HUES6 (cell line): ENCODE data around the gene TRNAU1AP.
"Not testable (repeated sequence)": the region's sequence is repeated elsewhere in the genome, so short reads cannot be mapped to it uniquely, and the experiment has no call there.

Experiments used
- H3K27ac ChIP-seq: 2 replicates; pipeline ENCODE4 v1.7.0; 2013; ENCODE audit warnings: low read depth, mild to moderate bottlenecking, low read length, inconsistent platforms
- H3K27me3 ChIP-seq: 2 replicates; pipeline ENCODE4 v1.6.1; 2013; ENCODE audit warnings: low read length; ENCODE audit not compliant: control insufficient read depth, insufficient read depth
- H3K36me3 ChIP-seq: 2 replicates; pipeline ENCODE4 v1.6.1; 2013; ENCODE audit warnings: low read length; ENCODE audit not compliant: control insufficient read depth, insufficient read depth
- H3K4me1 ChIP-seq: 2 replicates; pipeline ENCODE4 v1.6.1; 2013; ENCODE audit warnings: low read length; ENCODE audit not compliant: control insufficient read depth, insufficient read depth
- H3K4me3 ChIP-seq: 2 replicates; pipeline ENCODE4 v1.5.1; 2013; ENCODE audit warnings: low read depth, low read length
- H3K9ac ChIP-seq: one replicate; pipeline ENCODE4 v1.6.1; 2013; ENCODE audit warnings: mild to moderate bottlenecking, low read length
- H3K9me3 ChIP-seq: 2 replicates; pipeline ENCODE4 v1.6.1; 2013; ENCODE audit warnings: low read depth, low read length; ENCODE audit not compliant: control insufficient read depth, insufficient read depth

The TRNAU1AP gene

GRCh38 chr1:28548318-28548717, 4.6 kb upstream of the TRNAU1AP start:
- Histone ChIP-seq H3K4me3 (no peak overlapping the region), H3K27me3 (no peaks in the 10 kb centered on the region), H3K36me3 (no peaks in the 10 kb centered on the region), H3K27ac (no peak overlapping the region), H3K9me3 (no peaks in the 10 kb centered on the region), H3K9ac (no peak overlapping the region), H3K4me1 (0 out of 2 replicates have a peak, but pooled peaks cover 6% of the 10 kb centered on the region)

- Histone ChIP-seq H3K9ac (no peak overlapping the region), H3K4me3 (no peak overlapping the region), H3K27ac (no peak overlapping the region), H3K27me3 (no peaks in the 10 kb centered on the region), H3K9me3 (no peaks in the 10 kb centered on the region), H3K4me1 (0 out of 2 replicates have a peak, but pooled peaks cover 6% of the 10 kb centered on the region), H3K36me3 (peaks cover 11% of the 10 kb centered on the region)
Measured at GRCh38 chr1:28551381-28551780, 1.5 kb upstream of the TRNAU1AP start.

- H3K27ac ChIP-seq, result no peak overlapping the region
- H3K4me3 ChIP-seq, result no peak overlapping the region
- H3K36me3 ChIP-seq, result peaks cover 62% of the 10 kb centered on the region
- H3K4me1 ChIP-seq, result no peaks in the 10 kb centered on the region
- no peak overlapping the region for H3K9ac ChIP-seq
- no peaks in the 10 kb centered on the region for H3K9me3 ChIP-seq
- H3K27me3 ChIP-seq, result no peaks in the 10 kb centered on the region
Measured at GRCh38 chr1:28560886-28561285, 8.0 kb downstream of the TRNAU1AP start.

- H3K27me3 ChIP-seq, result no peaks in the 10 kb centered on the region
- no peaks in the 10 kb centered on the region for H3K4me1 ChIP-seq
- H3K9ac ChIP-seq, result no peak overlapping the region
- H3K36me3 ChIP-seq, result peaks cover 75% of the 10 kb centered on the region
- no peak overlapping the region for H3K4me3 ChIP-seq
- no peak overlapping the region for H3K27ac ChIP-seq
- no peaks in the 10 kb centered on the region for H3K9me3 ChIP-seq
Measured at GRCh38 chr1:28564310-28564709, 11.4 kb downstream of the TRNAU1AP start.

- peaks cover 68% of the 10 kb centered on the region for H3K36me3 ChIP-seq
- no peaks in the 10 kb centered on the region for H3K9me3 ChIP-seq
- no peaks in the 10 kb centered on the region for H3K27me3 ChIP-seq
- no peaks in the 10 kb centered on the region for H3K4me1 ChIP-seq
- H3K9ac ChIP-seq, result no peak overlapping the region
- H3K4me3 ChIP-seq, result no peak overlapping the region
- no peak overlapping the region for H3K27ac ChIP-seq
Measured at GRCh38 chr1:28565040-28565439, 12.2 kb downstream of the TRNAU1AP start.

GRCh38 chr1:28565726-28566125, 12.8 kb downstream of the TRNAU1AP start:
- Histone ChIP-seq H3K4me1 (no peaks in the 10 kb centered on the region), H3K36me3 (peaks cover 63% of the 10 kb centered on the region)

GRCh38 chr1:28566931-28567330, 14.0 kb downstream of the TRNAU1AP start:
- Histone ChIP-seq H3K9me3 (no peaks in the 10 kb centered on the region), H3K4me3 (no peak overlapping the region), H3K27ac (no peak overlapping the region), H3K27me3 (no peaks in the 10 kb centered on the region), H3K4me1 (no peaks in the 10 kb centered on the region), H3K36me3 (peaks cover 62% of the 10 kb centered on the region), H3K9ac (no peak overlapping the region)

More at GRCh38 chr1:28565726-28566125, 12.8 kb downstream of the TRNAU1AP start:
- H3K9me3 ChIP-seq, result no peaks in the 10 kb centered on the region
- no peaks in the 10 kb centered on the region for H3K27me3 ChIP-seq
- H3K27ac ChIP-seq, result no peak overlapping the region
- no peak overlapping the region for H3K9ac ChIP-seq
- no peak overlapping the region for H3K4me3 ChIP-seq

GRCh38 chr1:28571911-28572310, 19.0 kb downstream of the TRNAU1AP start:
- H3K9ac ChIP-seq, result no peak overlapping the region
- H3K4me1 ChIP-seq, result no peaks in the 10 kb centered on the region
- H3K4me3 ChIP-seq, result no peak overlapping the region
- H3K36me3 ChIP-seq, result peaks cover 51% of the 10 kb centered on the region
- no peak overlapping the region for H3K27ac ChIP-seq
- H3K27me3 ChIP-seq, result no peaks in the 10 kb centered on the region
- H3K9me3 ChIP-seq, result no peaks in the 10 kb centered on the region

GRCh38 chr1:28572891-28573290, 20.0 kb downstream of the TRNAU1AP start:
- peaks cover 50% of the 10 kb centered on the region for H3K36me3 ChIP-seq
- H3K9me3 ChIP-seq, H3K4me3 ChIP-seq, H3K9ac ChIP-seq, H3K27ac ChIP-seq, H3K27me3 ChIP-seq, H3K4me1 ChIP-seq: not testable (repeated sequence)

GRCh38 chr1:28573564-28573963, 20.7 kb downstream of the TRNAU1AP start:
- H3K27ac ChIP-seq, result no peak overlapping the region
- H3K36me3 ChIP-seq, result peaks cover 51% of the 10 kb centered on the region

GRCh38 chr1:28577052-28577678, 24.3 kb downstream of the TRNAU1AP start:
- H3K9ac ChIP-seq, result no peak overlapping the region
- no peaks in the 10 kb centered on the region for H3K9me3 ChIP-seq
- no peak overlapping the region for H3K27ac ChIP-seq
- no peaks in the 10 kb centered on the region for H3K27me3 ChIP-seq
- peaks cover 63% of the 10 kb centered on the region for H3K36me3 ChIP-seq
- no peak overlapping the region for H3K4me3 ChIP-seq
- 0 out of 2 replicates have a peak, but pooled peaks cover 4% of the 10 kb centered on the region for H3K4me1 ChIP-seq

More at GRCh38 chr1:28573564-28573963, 20.7 kb downstream of the TRNAU1AP start:
- Histone ChIP-seq H3K9ac (no peak overlapping the region), H3K4me3 (no peak overlapping the region), H3K9me3 (no peaks in the 10 kb centered on the region), H3K27me3 (no peaks in the 10 kb centered on the region), H3K4me1 (no peaks in the 10 kb centered on the region)
